Esophagus squamous epithelium (tissue), 5 donors: Measurements from ENCODE around the gene SH3RF1. TPM values are rescaled to one million over a fixed set of nuclear protein-coding genes. Genes with fewer than 3 reads are reported as not detected.

Experiments used
- DNase-seq: peaks from one replicate; lab custom pipeline; 2025; lab: John Stamatoyannopoulos, UW
- H3K27ac ChIP-seq, 4 donors: fragments of 200-600 bp; sonication (generic); one replicate each; pipeline ENCODE4 v1.5.1; 2016 to 2019; ENCODE audit warnings: mild to moderate bottlenecking in 1 of 4
- H3K27me3 ChIP-seq, 4 donors: fragments of 200-600 bp; sonication (generic); 1 replicate in 3 of 4; 2 replicates in 1 of 4; pipeline versions ENCODE4 v1.5.1 to v1.6.0; 2017 to 2021; ENCODE audit warnings: antibody characterized with exemption in 1 of 4
- H3K36me3 ChIP-seq, 3 donors: fragments of 200-600 bp; sonication (generic); one replicate each; pipeline ENCODE4 v1.5.1; 2016 to 2019
- H3K4me1 ChIP-seq, 3 donors: fragments of 200-600 bp; sonication (generic); one replicate each; pipeline ENCODE4 v1.5.1; 2017 to 2019
- H3K4me3 ChIP-seq, 4 donors: fragments of 200-600 bp; sonication (generic); 1 replicate in 3 of 4; 2 replicates in 1 of 4; pipeline ENCODE4 v1.5.1; 2016 to 2019; ENCODE audit warnings: mild to moderate bottlenecking in 2 of 4, moderate library complexity in 1 of 4
- H3K9me3 ChIP-seq, 3 donors: fragments of 200-600 bp; sonication (generic); one replicate each; pipeline ENCODE4 v1.5.1; 2016 to 2019
- POLR2A ChIP-seq, 4 donors: fragments of 450-650 bp; IDR thresholded peaks; one replicate each; pipeline ENCODE4 v1.6.1; 2017; ENCODE audit warnings: antibody characterized with exemption in 4 of 4, mild to moderate bottlenecking in 4 of 4, moderate library complexity in 3 of 4
- WGBS, 2 donors: methylation state at CpG; one replicate each; pipeline ENCODE4 v1.1.5; 2018; 5-methylcytosine and 5-hydroxymethylcytosine counted together
- intact Hi-C: fragments of 100-400 bp; cut with DNase I; formaldehyde crosslinking; loops from one replicate; pipeline ENCODE4 v1.15.0; 2022
- total RNA-seq, 4 donors: library from RNA; depleted of rRNA; stranded (reverse); fragments of >200 nt; gene quantifications; one replicate each; pipeline ENCODE4 v1.1.0, GENCODE V29; 2016
- TF ChIP-seq, protein P1 (sequence below), 6 experiments: fragments of 450-650 bp in 4 of 6; fragments of 200-600 bp in 2 of 6; sonication (generic) in 2 of 6; IDR thresholded peaks; one replicate each; pipeline ENCODE4 v1.5.1; 2016 to 2019; ENCODE audit warnings: antibody characterized with exemption in 6 of 6, mild to moderate bottlenecking in 4 of 6, moderate library complexity in 4 of 6
- donor health status: DM: yes; HTN: yes; CAD: no.

SH3RF1 gene
- total RNA-seq, 4 donors from 2014 or later, result 3.9 to 9.3 (median 5.7) TPM

DNA sequence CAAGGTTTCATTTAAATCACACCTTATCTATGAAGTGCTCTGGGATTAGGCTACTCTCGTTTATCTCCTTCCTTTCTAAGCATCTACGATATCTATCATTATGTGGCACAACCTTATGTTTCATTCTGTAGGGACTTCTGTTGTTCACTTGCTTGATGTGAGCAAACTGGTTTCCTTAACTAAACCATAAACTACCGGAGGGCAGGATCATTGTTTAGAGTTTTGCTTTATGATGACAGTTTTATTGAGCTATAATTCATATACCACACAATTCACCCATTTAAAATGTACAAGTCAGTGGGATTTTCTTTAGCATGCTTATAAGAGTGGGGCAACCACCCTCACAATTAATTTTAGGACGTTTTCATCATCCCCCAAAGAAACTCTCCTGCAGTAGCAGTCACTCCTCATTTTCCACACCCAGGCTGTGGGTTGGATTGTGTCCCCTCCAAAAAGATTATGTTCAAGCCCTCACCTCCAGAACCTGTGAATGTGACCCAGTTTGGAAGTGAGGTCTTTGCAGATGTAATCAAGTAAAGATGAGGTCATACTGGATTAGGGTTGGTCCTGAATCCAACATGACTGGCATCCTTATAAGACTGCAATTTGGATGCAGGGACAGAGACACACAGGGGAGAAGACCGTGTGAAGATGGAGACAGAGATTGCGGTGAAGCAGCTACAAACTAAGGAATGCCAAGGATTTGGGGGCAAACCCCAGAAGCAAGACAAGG, 42.1 kb upstream of the SH3RF1 start:
- no peak for TF ChIP-seq POLR2A (IDR thresholded peaks at IDR 0.05)
- TF ChIP-seq, protein P1, sequence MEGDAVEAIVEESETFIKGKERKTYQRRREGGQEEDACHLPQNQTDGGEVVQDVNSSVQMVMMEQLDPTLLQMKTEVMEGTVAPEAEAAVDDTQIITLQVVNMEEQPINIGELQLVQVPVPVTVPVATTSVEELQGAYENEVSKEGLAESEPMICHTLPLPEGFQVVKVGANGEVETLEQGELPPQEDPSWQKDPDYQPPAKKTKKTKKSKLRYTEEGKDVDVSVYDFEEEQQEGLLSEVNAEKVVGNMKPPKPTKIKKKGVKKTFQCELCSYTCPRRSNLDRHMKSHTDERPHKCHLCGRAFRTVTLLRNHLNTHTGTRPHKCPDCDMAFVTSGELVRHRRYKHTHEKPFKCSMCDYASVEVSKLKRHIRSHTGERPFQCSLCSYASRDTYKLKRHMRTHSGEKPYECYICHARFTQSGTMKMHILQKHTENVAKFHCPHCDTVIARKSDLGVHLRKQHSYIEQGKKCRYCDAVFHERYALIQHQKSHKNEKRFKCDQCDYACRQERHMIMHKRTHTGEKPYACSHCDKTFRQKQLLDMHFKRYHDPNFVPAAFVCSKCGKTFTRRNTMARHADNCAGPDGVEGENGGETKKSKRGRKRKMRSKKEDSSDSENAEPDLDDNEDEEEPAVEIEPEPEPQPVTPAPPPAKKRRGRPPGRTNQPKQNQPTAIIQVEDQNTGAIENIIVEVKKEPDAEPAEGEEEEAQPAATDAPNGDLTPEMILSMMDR (IDR thresholded peaks at IDR 0.05), result no peak
- Histone ChIP-seq H3K4me3 (no peak overlapping the region), H3K36me3 (no peaks in the 10 kb centered on the region), H3K4me1 (peaks cover 6 to 31% (median 11%) of the 10 kb centered on the region in 3 donors), H3K27ac (peak overlapping the region in 1 of 4 donors; percentile 15), H3K9me3 (no peaks in the 10 kb centered on the region), H3K27me3 (no peaks in the 10 kb centered on the region)
- intact Hi-C loops, result no loop called here
- 79 to 84% methylated on average over 6 of the region's 6 CpGs for WGBS, 2 donors
- no peak for DNase-seq

DNA sequence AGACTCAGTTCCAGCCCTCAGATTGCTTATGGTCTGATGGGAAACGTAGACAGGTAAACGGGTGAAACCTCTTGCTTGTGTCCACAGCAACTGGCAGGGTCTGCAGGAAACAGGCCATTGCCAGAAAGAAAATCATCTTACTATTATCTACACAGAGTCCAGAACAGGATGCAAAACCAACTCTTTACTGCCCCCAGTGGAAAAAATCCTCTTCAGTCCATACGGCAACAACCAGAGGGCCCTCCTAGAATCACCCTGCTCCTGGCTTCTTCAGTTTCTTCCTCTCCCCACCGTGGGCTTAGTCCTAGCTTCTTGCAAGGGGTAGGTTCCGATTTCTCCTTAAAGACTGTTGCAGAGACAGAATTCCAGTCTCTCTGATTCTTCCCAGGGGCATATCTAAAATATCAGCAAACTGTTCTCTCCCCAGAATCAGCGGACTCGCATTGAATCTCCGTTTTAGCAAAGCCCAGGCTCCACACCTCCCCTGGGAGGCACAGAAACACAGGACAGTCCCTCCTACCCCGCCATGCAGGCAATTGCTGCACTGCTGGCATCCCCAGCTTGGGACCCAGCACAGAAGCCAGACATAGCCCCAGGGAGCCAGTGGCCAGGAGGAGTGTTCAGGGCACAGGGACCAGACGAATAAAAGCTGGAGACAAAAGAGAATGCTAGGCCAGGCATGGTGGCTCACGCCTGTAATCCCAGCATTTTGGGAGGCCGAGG, 41.0 kb upstream of the SH3RF1 start:
- Histone ChIP-seq H3K4me3 (no peak overlapping the region), H3K9me3 (no peaks in the 10 kb centered on the region), H3K4me1 (peaks cover 6 to 38% (median 11%) of the 10 kb centered on the region in 3 donors), H3K27me3 (no peaks in the 10 kb centered on the region), H3K27ac (no peak overlapping the region), H3K36me3 (no peaks in the 10 kb centered on the region)
- DNase-seq, result no peak
- TF ChIP-seq, protein P1 (IDR thresholded peaks at IDR 0.05), result peak in 4 of 6 experiments; percentile 22 to 52 (median 39)
- no peak for TF ChIP-seq POLR2A (IDR thresholded peaks at IDR 0.05)
- intact Hi-C loops, result no loop called here
- whole genome bisulfite sequencing, 2 donors, result 71 to 79% methylated on average over 8 to 11 of the region's 12 CpGs

DNA sequence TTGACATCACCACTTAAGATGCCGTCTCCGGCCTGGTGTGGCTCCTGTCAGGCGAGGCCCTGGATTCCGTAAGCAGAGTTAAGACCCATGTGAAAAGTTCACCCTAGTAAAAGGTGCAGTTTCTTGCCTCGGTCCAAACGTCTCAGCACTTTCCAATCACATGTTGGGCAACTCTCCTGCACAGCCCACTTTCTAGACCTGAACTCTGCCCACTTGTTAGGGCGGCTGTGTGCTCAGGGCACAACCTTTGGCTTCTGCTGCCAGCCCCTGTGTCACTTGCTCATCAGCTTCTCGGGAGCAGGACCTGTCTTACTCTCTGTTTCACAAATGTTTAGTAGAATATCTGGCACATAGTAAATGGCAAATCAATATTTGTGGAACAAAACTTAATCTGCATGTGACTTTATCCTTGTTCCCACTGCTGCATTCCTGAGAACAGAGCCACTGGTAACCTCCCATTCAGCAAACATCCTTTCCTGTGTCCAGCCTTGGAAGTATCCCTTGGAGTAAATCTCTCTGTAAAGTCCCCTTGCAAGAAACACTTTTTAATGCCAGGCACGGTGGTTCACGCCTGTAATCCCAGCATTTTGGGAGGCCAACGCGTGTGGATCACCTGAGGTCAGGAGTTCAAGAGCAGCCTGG, 38.7 kb upstream of the SH3RF1 start:
- no peaks in the 10 kb centered on the region for H3K9me3 ChIP-seq
- H3K27me3 ChIP-seq, result no peaks in the 10 kb centered on the region
- no peak for DNase-seq
- intact Hi-C loops, result no loop called here
- WGBS, 2 donors, result 82 to 89% methylated on average over 8 to 12 of the region's 12 CpGs
- no peak overlapping the region for H3K4me3 ChIP-seq
- TF ChIP-seq, protein P1 (IDR thresholded peaks at IDR 0.05), result no peak
- TF ChIP-seq POLR2A (IDR thresholded peaks at IDR 0.05), result no peak
- H3K36me3 ChIP-seq, result no peaks in the 10 kb centered on the region
- no peak overlapping the region for H3K27ac ChIP-seq
- H3K4me1 ChIP-seq, result peaks cover 0 to 31% (median 9%) of the 10 kb centered on the region in 3 donors

DNA sequence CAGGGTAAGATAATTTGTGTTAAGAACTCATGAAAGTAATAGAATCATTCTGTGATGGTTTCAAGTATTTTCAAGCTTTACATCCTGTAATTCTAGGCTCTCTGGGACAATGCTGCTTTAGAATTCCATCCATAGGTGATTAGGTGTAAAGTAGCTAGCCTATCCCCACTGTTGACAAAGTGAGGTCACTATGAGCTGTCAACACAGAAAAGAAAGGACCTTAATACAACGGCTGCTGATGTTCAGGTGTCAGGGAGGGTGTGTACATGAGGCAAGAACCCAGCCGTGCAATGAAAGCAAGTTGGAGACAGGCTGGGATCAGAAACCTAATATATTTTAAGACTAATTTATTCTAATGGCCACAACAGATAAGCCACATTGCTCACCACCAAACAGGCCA, 36.8 kb upstream of the SH3RF1 start:
- TF ChIP-seq, protein P1 (IDR thresholded peaks at IDR 0.05), result no peak
- no peak for DNase-seq
- 61 to 64% methylated on average over 2 of the region's 2 CpGs for WGBS, 2 donors
- Histone ChIP-seq H3K27ac (peak overlapping the region in 3 of 4 donors; percentile 3 to 69 (median 11)), H3K9me3 (no peaks in the 10 kb centered on the region), H3K36me3 (no peaks in the 10 kb centered on the region), H3K27me3 (no peaks in the 10 kb centered on the region), H3K4me1 (peaks cover 0 to 15% (median 3%) of the 10 kb centered on the region in 3 donors), H3K4me3 (no peak overlapping the region)
- intact Hi-C loops, result no loop called here
